ENCODE data around the gene LPAR2.
"Not testable (repeated sequence)": the region's sequence is repeated elsewhere in the genome, so short reads cannot be mapped to it uniquely, and the experiment has no call there.

LPAR2 gene

GRCh38 chr19:19627621-19628500 is at the start of gene LPAR2:
TSS of gene LPAR2 (minus strand) at chr19:19628220. CDS start at chr19:19627275, 945 bp downstream.
- Mint-ChIP-seq H3K27ac (peak within 1 kb of the TSS; percentile 42), H3K4me3 (peak within 1 kb of the TSS; percentile 71), H3K36me3 (ENCODE audit: low read depth) (peaks cover 76% of the 10 kb centered on the region), H3K4me1 (ENCODE audit: low read depth) (peaks cover 31% of the 10 kb centered on the region), H3K27me3 (peaks cover 7% of the 10 kb centered on the region), H3K9me3 (no peaks in the 10 kb centered on the region)
- intact Hi-C loops (cut with micrococcal nuclease) = no loop called here

GRCh38 chr19:19677579-19677978 is 49.6 kb upstream of the LPAR2 start:
- intact Hi-C loops (cut with micrococcal nuclease) = loop anchor here (5.0 kb wide), 1 partner anchor 55 kb away; the partner anchor contains the start of gene ZNF14

GRCh38 chr19:19674315-19674714 is 46.3 kb upstream of the LPAR2 start:
- peaks cover 96% of the 10 kb centered on the region for H3K36me3 Mint-ChIP-seq (ENCODE audit: low read depth)
- peaks cover 16% of the 10 kb centered on the region for H3K4me1 Mint-ChIP-seq (ENCODE audit: low read depth)
- no peak overlapping the region for H3K4me3 Mint-ChIP-seq
- H3K9me3 Mint-ChIP-seq = peaks cover 70% of the 10 kb centered on the region
- no peaks in the 10 kb centered on the region for H3K27me3 Mint-ChIP-seq
- intact Hi-C loops (cut with micrococcal nuclease) = no loop called here
- H3K27ac Mint-ChIP-seq = no peak overlapping the region

More at GRCh38 chr19:19677579-19677978, 49.6 kb upstream of the LPAR2 start:
- Mint-ChIP-seq H3K4me1 (ENCODE audit: low read depth) (no peaks in the 10 kb centered on the region), H3K27ac (no peak overlapping the region), H3K27me3 (no peaks in the 10 kb centered on the region), H3K36me3 (ENCODE audit: low read depth) (peaks cover 97% of the 10 kb centered on the region), H3K4me3 (no peak overlapping the region), H3K9me3 (peaks cover 81% of the 10 kb centered on the region)

- H3K4me3 Mint-ChIP-seq = no peak overlapping the region
- H3K27ac Mint-ChIP-seq = no peak overlapping the region
- H3K36me3 Mint-ChIP-seq (ENCODE audit: low read depth) = peaks cover 93% of the 10 kb centered on the region
- intact Hi-C loops (cut with micrococcal nuclease) = no loop called here
- peaks cover 24% of the 10 kb centered on the region for H3K4me1 Mint-ChIP-seq (ENCODE audit: low read depth)
- no peaks in the 10 kb centered on the region for H3K27me3 Mint-ChIP-seq
- H3K9me3 Mint-ChIP-seq = peaks cover 55% of the 10 kb centered on the region
Measured at GRCh38 chr19:19672816-19673215, 44.8 kb upstream of the LPAR2 start.

- H3K4me1 Mint-ChIP-seq (ENCODE audit: low read depth) = peaks cover 26% of the 10 kb centered on the region
- intact Hi-C loops (cut with micrococcal nuclease) = no loop called here
- H3K27me3 Mint-ChIP-seq = no peaks in the 10 kb centered on the region
- peak overlapping the region; percentile 96 for H3K4me3 Mint-ChIP-seq
- H3K9me3 Mint-ChIP-seq = peaks cover 29% of the 10 kb centered on the region
- H3K36me3 Mint-ChIP-seq (ENCODE audit: low read depth) = peaks cover 66% of the 10 kb centered on the region
- peak overlapping the region; percentile 97 for H3K27ac Mint-ChIP-seq
Measured at GRCh38 chr19:19670070-19670551, 42.1 kb upstream of the LPAR2 start.

GRCh38 chr19:19668230-19669012 is 40.4 kb upstream of the LPAR2 start, which contains the start of gene ZNF101:
TSS of gene ZNF101 (plus strand) at chr19:19668839. CDS start at chr19:19668964, 125 bp downstream.
- no peaks in the 10 kb centered on the region for H3K27me3 Mint-ChIP-seq
- H3K4me3 Mint-ChIP-seq = peak within 1 kb of the TSS; percentile 96
- peaks cover 15% of the 10 kb centered on the region for H3K9me3 Mint-ChIP-seq
- intact Hi-C loops (cut with micrococcal nuclease) = loop anchor here (10.0 kb wide), 1 partner anchor 286 kb away; no protein-coding TSS in a partner anchor
- H3K27ac Mint-ChIP-seq = peak within 1 kb of the TSS; percentile 97
- peaks cover 26% of the 10 kb centered on the region for H3K4me1 Mint-ChIP-seq (ENCODE audit: low read depth)
- H3K36me3 Mint-ChIP-seq (ENCODE audit: low read depth) = peaks cover 49% of the 10 kb centered on the region

- Mint-ChIP-seq H3K36me3 (ENCODE audit: low read depth) (peaks cover 37% of the 10 kb centered on the region), H3K4me1 (ENCODE audit: low read depth) (peaks cover 46% of the 10 kb centered on the region)
- not testable (repeated sequence) for H3K27ac Mint-ChIP-seq, H3K9me3 Mint-ChIP-seq, H3K27me3 Mint-ChIP-seq, H3K4me3 Mint-ChIP-seq
- intact Hi-C loops (cut with micrococcal nuclease) = loop anchor here (10.0 kb wide), 1 partner anchor 289 kb away; no protein-coding TSS in a partner anchor
Measured at GRCh38 chr19:19665420-19665948, 37.5 kb upstream of the LPAR2 start.

GRCh38 chr19:19663256-19664120 is 35.5 kb upstream of the LPAR2 start, which contains the start of gene ATP13A1:
TSS of gene ATP13A1 (minus strand) at chr19:19663676. CDS start at chr19:19663666, 10 bp downstream.
- Mint-ChIP-seq H3K36me3 (ENCODE audit: low read depth) (peaks cover 42% of the 10 kb centered on the region), H3K4me3 (peak within 1 kb of the TSS; percentile 96), H3K27ac (peak within 1 kb of the TSS; percentile 98), H3K27me3 (no peaks in the 10 kb centered on the region), H3K9me3 (no peaks in the 10 kb centered on the region), H3K4me1 (ENCODE audit: low read depth) (peaks cover 38% of the 10 kb centered on the region)
- intact Hi-C loops (cut with micrococcal nuclease) = loop anchor here (1.0 to 10.0 kb wide), 6 partner anchors 20 to 291 kb away; partner anchors contain the start of genes GMIP, PBX4, ZNF253 and ZNF506

GRCh38 chr19:19662871-19663255 is 34.8 kb upstream of the LPAR2 start:
- H3K9me3 Mint-ChIP-seq = no peaks in the 10 kb centered on the region
- peak overlapping the region; percentile 98 for H3K27ac Mint-ChIP-seq
- H3K36me3 Mint-ChIP-seq (ENCODE audit: low read depth) = peaks cover 43% of the 10 kb centered on the region
- intact Hi-C loops (cut with micrococcal nuclease) = loop anchor here (1.0 to 10.0 kb wide), 6 partner anchors 20 to 292 kb away; partner anchors contain the start of genes GMIP, PBX4, ZNF253 and ZNF506
- H3K4me1 Mint-ChIP-seq (ENCODE audit: low read depth) = peaks cover 32% of the 10 kb centered on the region
- H3K4me3 Mint-ChIP-seq = peak overlapping the region; percentile 96
- no peaks in the 10 kb centered on the region for H3K27me3 Mint-ChIP-seq

- Mint-ChIP-seq H3K27ac (peak overlapping the region; percentile 98), H3K4me1 (ENCODE audit: low read depth) (peaks cover 29% of the 10 kb centered on the region), H3K27me3 (no peaks in the 10 kb centered on the region), H3K36me3 (ENCODE audit: low read depth) (peaks cover 48% of the 10 kb centered on the region), H3K9me3 (no peaks in the 10 kb centered on the region), H3K4me3 (peak overlapping the region; percentile 96)
- intact Hi-C loops (cut with micrococcal nuclease) = loop anchor here (2.0 to 10.0 kb wide), 5 partner anchors 44 to 292 kb away; partner anchors contain the start of genes PBX4, ZNF253 and ZNF506
Measured at GRCh38 chr19:19662344-19662743, 34.3 kb upstream of the LPAR2 start.

- Mint-ChIP-seq H3K4me3 (peak overlapping the region; percentile 96), H3K36me3 (ENCODE audit: low read depth) (peaks cover 54% of the 10 kb centered on the region), H3K4me1 (ENCODE audit: low read depth) (peaks cover 29% of the 10 kb centered on the region), H3K27ac (peak overlapping the region; percentile 98), H3K27me3 (no peaks in the 10 kb centered on the region), H3K9me3 (no peaks in the 10 kb centered on the region)
- intact Hi-C loops (cut with micrococcal nuclease) = loop anchor here (2.0 to 10.0 kb wide), 5 partner anchors 43 to 293 kb away; partner anchors contain the start of genes PBX4, ZNF253 and ZNF506
Measured at GRCh38 chr19:19661675-19662251, 33.7 kb upstream of the LPAR2 start.

GRCh38 chr19:19661141-19661674 is 33.2 kb upstream of the LPAR2 start:
- H3K4me1 Mint-ChIP-seq (ENCODE audit: low read depth) = peaks cover 29% of the 10 kb centered on the region
- H3K4me3 Mint-ChIP-seq = peak overlapping the region; percentile 96
- intact Hi-C loops (cut with micrococcal nuclease) = loop anchor here (5.0 to 10.0 kb wide), 4 partner anchors 116 to 294 kb away; partner anchors contain the start of genes ZNF253 and ZNF506
- H3K27me3 Mint-ChIP-seq = no peaks in the 10 kb centered on the region
- no peaks in the 10 kb centered on the region for H3K9me3 Mint-ChIP-seq
- H3K27ac Mint-ChIP-seq = peak overlapping the region; percentile 98
- H3K36me3 Mint-ChIP-seq (ENCODE audit: low read depth) = peaks cover 59% of the 10 kb centered on the region

All from dendritic cell treated with granulocyte-macrophage colony-stimulating factor and Interleukin-4, amounts not matched to agents 40 ng/mL and 50 ng/mL, for 4 days (primary cell).